Lower leg skin (tissue), 3 donors: Measurements from ENCODE around the gene PP2D1.

Experiments
- POLR2A ChIP-seq, 2 donors: fragments of 450-650 bp; IDR thresholded peaks; one replicate each; pipeline ENCODE4 v1.6.1; 2016 to 2017; ENCODE audit warnings: antibody characterized with exemption in 2 of 2, mild to moderate bottlenecking in 1 of 2, moderate library complexity in 1 of 2
- TF ChIP-seq, protein P1 (sequence below), 3 donors: fragments of 450-650 bp; IDR thresholded peaks; one replicate each; pipeline ENCODE4 v1.5.1; 2016; ENCODE audit warnings: antibody characterized with exemption in 3 of 3, mild to moderate bottlenecking in 3 of 3, moderate library complexity in 2 of 3

- no peak for TF ChIP-seq POLR2A (IDR thresholded peaks at IDR 0.05)
- TF ChIP-seq, protein P1, sequence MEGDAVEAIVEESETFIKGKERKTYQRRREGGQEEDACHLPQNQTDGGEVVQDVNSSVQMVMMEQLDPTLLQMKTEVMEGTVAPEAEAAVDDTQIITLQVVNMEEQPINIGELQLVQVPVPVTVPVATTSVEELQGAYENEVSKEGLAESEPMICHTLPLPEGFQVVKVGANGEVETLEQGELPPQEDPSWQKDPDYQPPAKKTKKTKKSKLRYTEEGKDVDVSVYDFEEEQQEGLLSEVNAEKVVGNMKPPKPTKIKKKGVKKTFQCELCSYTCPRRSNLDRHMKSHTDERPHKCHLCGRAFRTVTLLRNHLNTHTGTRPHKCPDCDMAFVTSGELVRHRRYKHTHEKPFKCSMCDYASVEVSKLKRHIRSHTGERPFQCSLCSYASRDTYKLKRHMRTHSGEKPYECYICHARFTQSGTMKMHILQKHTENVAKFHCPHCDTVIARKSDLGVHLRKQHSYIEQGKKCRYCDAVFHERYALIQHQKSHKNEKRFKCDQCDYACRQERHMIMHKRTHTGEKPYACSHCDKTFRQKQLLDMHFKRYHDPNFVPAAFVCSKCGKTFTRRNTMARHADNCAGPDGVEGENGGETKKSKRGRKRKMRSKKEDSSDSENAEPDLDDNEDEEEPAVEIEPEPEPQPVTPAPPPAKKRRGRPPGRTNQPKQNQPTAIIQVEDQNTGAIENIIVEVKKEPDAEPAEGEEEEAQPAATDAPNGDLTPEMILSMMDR (IDR thresholded peaks at IDR 0.05): no peak
Measured at GRCh38 chr3:20043396-20043795, 31.3 kb upstream of the PP2D1 start.
